ENCODE results near the gene MSL3B.

MSL3B gene

GRCh38 chr2:233871432-233871831 is 3.2 kb upstream of the MSL3B start:
- H3F3A ChIP-seq (ENCODE audit: low read depth) = peaks cover 3% of the 10 kb centered on the region

DNA sequence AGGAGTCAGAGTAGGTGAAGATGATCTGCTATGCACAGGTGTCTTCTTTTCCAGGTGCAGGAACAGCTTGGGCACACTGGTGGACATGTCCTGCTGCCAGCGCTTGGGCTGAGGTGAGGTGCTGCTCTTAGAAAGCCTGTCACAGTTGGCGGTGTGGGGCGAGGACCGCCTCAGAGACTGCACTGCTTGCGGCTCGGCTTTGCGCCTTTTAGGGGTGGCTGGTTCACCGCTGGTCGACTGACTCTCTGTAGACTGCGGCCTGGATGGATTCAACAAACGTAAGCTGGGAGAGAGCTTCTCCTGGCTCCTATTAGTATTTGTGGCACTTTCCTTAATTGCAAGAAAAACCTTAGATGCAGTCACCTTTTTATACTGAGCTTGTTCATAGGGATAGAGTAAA is 1.7 kb downstream of the MSL3B start:
- DNase-seq (ENCODE audit: low spot score) = no peak
- Histone ChIP-seq H3K27ac (no peak overlapping the region), H3K4me1 (no peaks in the 10 kb centered on the region), H2AFZ (replicated peaks) (no peak overlapping the region), H3K9me3 (ENCODE audit: low read depth) (peaks cover 10% of the 10 kb centered on the region), H3K27me3 (peaks cover 23% of the 10 kb centered on the region), H3F3A (ENCODE audit: low read depth) (peaks cover 3% of the 10 kb centered on the region), H3K36me3 (no peaks in the 10 kb centered on the region), H3K79me2 (ENCODE audit: low read depth) (peaks cover 5% of the 10 kb centered on the region), H4K20me1 (ENCODE audit: low read depth) (no peaks in the 10 kb centered on the region), H3K4me2 (no peak overlapping the region), H3K9ac (no peak overlapping the region), H3K4me3 (no peak overlapping the region)
- Mint-ChIP-seq H3K27ac (no peak overlapping the region), H3K4me1 (peaks cover 2% of the 10 kb centered on the region), H3K4me3 (no peak overlapping the region), H3K36me3 (peaks cover 6% of the 10 kb centered on the region), H3K27me3 (ENCODE audit: insufficient read depth, low read depth) (no peaks in the 10 kb centered on the region), H3K9me3 (peaks cover 22% of the 10 kb centered on the region)
- no peak for TF ChIP-seq EZH2 (IDR thresholded peaks at IDR 0.05)
- TF ChIP-seq EZH2phosphoT487 (IDR thresholded peaks at IDR 0.05) = no peak
- TF ChIP-seq, protein P1, sequence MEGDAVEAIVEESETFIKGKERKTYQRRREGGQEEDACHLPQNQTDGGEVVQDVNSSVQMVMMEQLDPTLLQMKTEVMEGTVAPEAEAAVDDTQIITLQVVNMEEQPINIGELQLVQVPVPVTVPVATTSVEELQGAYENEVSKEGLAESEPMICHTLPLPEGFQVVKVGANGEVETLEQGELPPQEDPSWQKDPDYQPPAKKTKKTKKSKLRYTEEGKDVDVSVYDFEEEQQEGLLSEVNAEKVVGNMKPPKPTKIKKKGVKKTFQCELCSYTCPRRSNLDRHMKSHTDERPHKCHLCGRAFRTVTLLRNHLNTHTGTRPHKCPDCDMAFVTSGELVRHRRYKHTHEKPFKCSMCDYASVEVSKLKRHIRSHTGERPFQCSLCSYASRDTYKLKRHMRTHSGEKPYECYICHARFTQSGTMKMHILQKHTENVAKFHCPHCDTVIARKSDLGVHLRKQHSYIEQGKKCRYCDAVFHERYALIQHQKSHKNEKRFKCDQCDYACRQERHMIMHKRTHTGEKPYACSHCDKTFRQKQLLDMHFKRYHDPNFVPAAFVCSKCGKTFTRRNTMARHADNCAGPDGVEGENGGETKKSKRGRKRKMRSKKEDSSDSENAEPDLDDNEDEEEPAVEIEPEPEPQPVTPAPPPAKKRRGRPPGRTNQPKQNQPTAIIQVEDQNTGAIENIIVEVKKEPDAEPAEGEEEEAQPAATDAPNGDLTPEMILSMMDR (IDR thresholded peaks at IDR 0.05) = no peak

More at GRCh38 chr2:233871432-233871831, 3.2 kb upstream of the MSL3B start:
- Histone ChIP-seq H3K4me3 (no peak overlapping the region), H3K27me3 (peaks cover 59% of the 10 kb centered on the region), H3K9me3 (ENCODE audit: low read depth) (peaks cover 10% of the 10 kb centered on the region), H3K36me3 (no peaks in the 10 kb centered on the region), H3K4me2 (no peak overlapping the region), H3K79me2 (ENCODE audit: low read depth) (peaks cover 5% of the 10 kb centered on the region), H3K4me1 (no peaks in the 10 kb centered on the region), H2AFZ (replicated peaks) (no peak overlapping the region), H3K27ac (no peak overlapping the region), H4K20me1 (ENCODE audit: low read depth) (no peaks in the 10 kb centered on the region), H3K9ac (no peak overlapping the region)
- Mint-ChIP-seq H3K36me3 (peaks cover 6% of the 10 kb centered on the region), H3K9me3 (peaks cover 24% of the 10 kb centered on the region), H3K4me3 (no peak overlapping the region), H3K4me1 (peaks cover 2% of the 10 kb centered on the region), H3K27me3 (ENCODE audit: insufficient read depth, low read depth) (no peaks in the 10 kb centered on the region), H3K27ac (no peak overlapping the region)
- TF ChIP-seq, protein P1 (IDR thresholded peaks at IDR 0.05) = no peak
- TF ChIP-seq EZH2phosphoT487 (IDR thresholded peaks at IDR 0.05) (no peak), EZH2 (IDR thresholded peaks at IDR 0.05) (no peak)
- no peak for DNase-seq (ENCODE audit: low spot score)

GRCh38 chr2:233865838-233866237 is 2.3 kb downstream of the MSL3B start:
- Mint-ChIP-seq H3K27ac (no peak overlapping the region), H3K36me3 (peaks cover 6% of the 10 kb centered on the region), H3K27me3 (ENCODE audit: insufficient read depth, low read depth) (no peaks in the 10 kb centered on the region), H3K4me1 (peaks cover 2% of the 10 kb centered on the region), H3K9me3 (peaks cover 22% of the 10 kb centered on the region), H3K4me3 (peak overlapping the region; percentile 5)
- Histone ChIP-seq H2AFZ (replicated peaks) (no peak overlapping the region), H3K36me3 (no peaks in the 10 kb centered on the region), H3K4me3 (no peak overlapping the region), H3K4me1 (no peaks in the 10 kb centered on the region), H3F3A (ENCODE audit: low read depth) (peaks cover 3% of the 10 kb centered on the region), H3K27ac (no peak overlapping the region), H3K27me3 (peaks cover 17% of the 10 kb centered on the region), H4K20me1 (ENCODE audit: low read depth) (no peaks in the 10 kb centered on the region), H3K79me2 (ENCODE audit: low read depth) (peaks cover 5% of the 10 kb centered on the region), H3K4me2 (peak overlapping the region; percentile 52), H3K9me3 (ENCODE audit: low read depth) (peaks cover 10% of the 10 kb centered on the region), H3K9ac (no peak overlapping the region)
- TF ChIP-seq EZH2phosphoT487 (IDR thresholded peaks at IDR 0.05) = no peak
- TF ChIP-seq, protein P1 (IDR thresholded peaks at IDR 0.05) = peak; percentile 42
- no peak for TF ChIP-seq EZH2 (IDR thresholded peaks at IDR 0.05)
- peak; percentile 21 for DNase-seq (ENCODE audit: low spot score)

All from neural progenitor cell (in vitro differentiated cells).